Thymus (tissue), 11 donors: ENCODE data around the gene JAKMIP2. TPM values are rescaled to one million over a fixed set of nuclear protein-coding genes. Genes with fewer than 3 reads are reported as not detected.
A peak's percentile ranks its signal among the peaks of the same experiment; 100 is the strongest.

Experiments
- DNase-seq, 9 donors: peaks; one replicate each; pipeline ENCODE4 v3.0.0-alpha.2; 2013; ENCODE audit warnings: low spot score in 9 of 9, low read depth in 6 of 9, missing footprints in 1 of 9
- H3K27ac ChIP-seq, 2 donors: one replicate each; pipeline ENCODE4 v1.5.1; 2013; ENCODE audit warnings: control low read depth in 1 of 2, low read depth in 1 of 2, low read length in 1 of 2, mild to moderate bottlenecking in 1 of 2, moderate library complexity in 1 of 2
- H3K27me3 ChIP-seq, 2 donors: one replicate each; pipeline ENCODE4 v1.5.1; 2013; ENCODE audit warnings: low read length in 1 of 2; ENCODE audit not compliant: control insufficient read depth in 2 of 2, insufficient read depth in 1 of 2
- H3K36me3 ChIP-seq, 2 donors: one replicate each; pipeline ENCODE4 v1.5.1; 2013; ENCODE audit warnings: low read length in 1 of 2, mild to moderate bottlenecking in 1 of 2, moderate library complexity in 1 of 2; ENCODE audit not compliant: control insufficient read depth in 2 of 2, insufficient read depth in 2 of 2
- H3K4me1 ChIP-seq, 2 donors: one replicate each; pipeline ENCODE4 v1.5.1; 2013; ENCODE audit warnings: low read length in 2 of 2; ENCODE audit not compliant: control insufficient read depth in 2 of 2, insufficient read depth in 2 of 2
- H3K4me3 ChIP-seq, 2 donors: one replicate each; pipeline ENCODE4 v1.5.1; 2013; ENCODE audit warnings: low read length in 2 of 2, control low read depth in 1 of 2, mild to moderate bottlenecking in 1 of 2
- H3K9me3 ChIP-seq, 2 donors: one replicate each; pipeline ENCODE4 v1.5.1; 2013; ENCODE audit warnings: low read length in 1 of 2, mild to moderate bottlenecking in 1 of 2; ENCODE audit not compliant: control insufficient read depth in 2 of 2, insufficient read depth in 1 of 2
- WGBS: extraction: QIAGEN DNeasy Blood & Tissue Kit; methylation state at CpG from one replicate; pipeline ENCODE4 v1.1.7; 2013; 5-methylcytosine and 5-hydroxymethylcytosine counted together
- polyA plus RNA-seq: library from polyadenylated mRNA; stranded (reverse); fragments of 200-250 nt; gene quantifications from one replicate; pipeline ENCODE4 v1.2.3, GENCODE V29; 2013
- total RNA-seq: library from RNA; stranded (reverse); fragments of 120-200 nt; gene quantifications from one replicate; pipeline ENCODE4 v1.2.4, GENCODE V29; 2013
- donor health status: healthy.

JAKMIP2 gene
- total and polyA plus RNA-seq, 2 donors, result 2.6 to 10.3 TPM

GRCh38 chr5:147742151-147742550, 40.4 kb downstream of the JAKMIP2 start:
- no peak overlapping the region for H3K27ac ChIP-seq
- no peaks in the 10 kb centered on the region for H3K9me3 ChIP-seq
- H3K36me3 ChIP-seq, result no peaks in the 10 kb centered on the region
- no peak overlapping the region for H3K4me3 ChIP-seq
- H3K27me3 ChIP-seq, result no peaks in the 10 kb centered on the region
- DNase-seq, result no peak
- H3K4me1 ChIP-seq, result no peaks in the 10 kb centered on the region
- WGBS, result 95% methylated on average over 4 of the region's 4 CpGs

DNA sequence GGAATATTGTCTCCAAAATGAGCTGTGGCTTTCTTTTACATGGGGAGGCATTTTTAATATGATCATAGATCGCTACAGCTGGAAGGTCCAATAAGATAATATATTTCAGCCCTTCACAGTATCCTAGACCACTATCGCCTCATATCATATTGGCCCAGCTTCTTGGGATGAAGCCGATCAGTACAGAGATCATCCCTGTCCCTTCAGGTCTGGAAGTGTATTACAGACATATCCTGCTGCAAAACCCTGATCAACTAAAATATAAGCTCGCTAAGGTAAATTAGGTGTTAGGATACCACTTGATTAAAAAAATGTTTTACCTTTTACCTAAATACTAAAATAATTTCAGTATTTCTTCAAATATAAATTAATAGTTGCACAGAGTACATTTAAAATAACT, 41.7 kb downstream of the JAKMIP2 start:
- H3K36me3 ChIP-seq, result no peaks in the 10 kb centered on the region
- WGBS, result 98% methylated on average over 4 of the region's 4 CpGs
- no peak overlapping the region for H3K27ac ChIP-seq
- H3K4me3 ChIP-seq, result no peak overlapping the region
- H3K4me1 ChIP-seq, result no peaks in the 10 kb centered on the region
- H3K9me3 ChIP-seq, result no peaks in the 10 kb centered on the region
- no peak for DNase-seq
- no peaks in the 10 kb centered on the region for H3K27me3 ChIP-seq

- Histone ChIP-seq H3K9me3 (no peaks in the 10 kb centered on the region), H3K4me3 (no peak overlapping the region), H3K4me1 (no peaks in the 10 kb centered on the region), H3K27ac (no peak overlapping the region), H3K27me3 (no peaks in the 10 kb centered on the region), H3K36me3 (no peaks in the 10 kb centered on the region)
- 91% methylated on average over 3 of the region's 3 CpGs for WGBS
- DNase-seq, result no peak
These were observed 44.6 kb downstream of the JAKMIP2 start for GRCh38 chr5:147737921-147738320.

DNA sequence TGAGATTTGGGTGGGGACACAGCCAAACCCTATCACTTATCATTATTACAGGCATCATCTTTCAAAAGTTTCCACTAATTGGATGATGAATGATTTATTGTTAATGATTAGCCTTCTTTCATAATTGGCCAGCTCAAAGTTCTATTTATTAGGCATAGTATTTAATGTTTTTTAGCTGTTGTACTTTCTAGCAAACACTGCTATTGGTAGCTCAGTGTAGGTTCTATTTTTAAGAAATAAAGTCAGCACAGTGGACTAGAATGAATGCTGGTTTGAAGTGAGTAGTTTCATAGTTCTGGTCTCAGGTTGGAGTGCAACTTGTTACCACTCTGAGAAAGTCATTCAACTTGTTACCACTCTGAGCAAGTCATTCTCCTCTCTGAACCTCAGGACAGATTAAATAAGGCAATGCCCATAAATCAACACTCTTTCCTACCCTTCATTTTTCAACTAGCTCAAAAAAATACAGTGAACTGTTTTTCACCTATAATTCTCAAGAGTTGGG, 46.9 kb downstream of the JAKMIP2 start:
- DNase-seq, result no peak
- H3K9me3 ChIP-seq, result no peaks in the 10 kb centered on the region
- no peaks in the 10 kb centered on the region for H3K4me1 ChIP-seq
- H3K27ac ChIP-seq, result no peak overlapping the region
- H3K36me3 ChIP-seq, result no peaks in the 10 kb centered on the region
- no peak overlapping the region for H3K4me3 ChIP-seq
- no peaks in the 10 kb centered on the region for H3K27me3 ChIP-seq

DNA sequence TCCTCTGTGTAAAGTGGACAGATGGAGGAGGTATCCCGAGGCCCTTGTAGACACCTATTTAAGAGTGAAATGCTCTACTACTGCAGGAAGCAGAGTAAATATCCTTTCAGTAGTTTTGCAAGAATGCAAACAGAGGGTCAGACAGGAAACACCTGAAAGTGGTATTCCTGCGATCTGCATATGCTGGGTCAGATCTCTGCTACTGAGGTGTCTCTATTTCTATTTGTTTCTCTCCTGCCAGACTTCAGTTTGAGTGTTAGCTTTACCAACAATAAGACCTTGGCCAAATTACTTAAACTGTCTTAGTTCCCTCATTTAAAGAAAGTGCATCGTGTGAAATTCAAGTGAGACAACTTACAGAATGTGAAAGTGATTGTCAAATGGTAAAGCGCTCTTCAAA, 47.6 kb downstream of the JAKMIP2 start:
- H3K36me3 ChIP-seq, result no peaks in the 10 kb centered on the region
- no peaks in the 10 kb centered on the region for H3K4me1 ChIP-seq
- DNase-seq, result peak in 4 of 9 donors; percentile 8 to 45 (median 14)
- H3K27ac ChIP-seq, result peak overlapping the region in 1 of 2 donors; percentile 27
- 25% methylated on average over 4 of the region's 4 CpGs for WGBS
- H3K9me3 ChIP-seq, result no peaks in the 10 kb centered on the region
- H3K4me3 ChIP-seq, result no peak overlapping the region
- no peaks in the 10 kb centered on the region for H3K27me3 ChIP-seq

- 94% methylated on average over 1 of the region's 1 CpG for WGBS
- no peaks in the 10 kb centered on the region for H3K36me3 ChIP-seq
- no peaks in the 10 kb centered on the region for H3K4me1 ChIP-seq
- H3K27ac ChIP-seq, result no peak overlapping the region
- no peaks in the 10 kb centered on the region for H3K9me3 ChIP-seq
- no peaks in the 10 kb centered on the region for H3K27me3 ChIP-seq
- DNase-seq, result no peak
- no peak overlapping the region for H3K4me3 ChIP-seq
These were observed 49.5 kb downstream of the JAKMIP2 start for GRCh38 chr5:147733075-147733474.

GRCh38 chr5:147732291-147732883, 50.1 kb downstream of the JAKMIP2 start:
- Histone ChIP-seq H3K36me3 (no peaks in the 10 kb centered on the region), H3K27ac (no peak overlapping the region), H3K27me3 (no peaks in the 10 kb centered on the region), H3K4me1 (no peaks in the 10 kb centered on the region), H3K4me3 (no peak overlapping the region), H3K9me3 (no peaks in the 10 kb centered on the region)
- 95% methylated on average over 4 of the region's 4 CpGs for WGBS
- no peak for DNase-seq

- Histone ChIP-seq H3K27me3 (no peaks in the 10 kb centered on the region), H3K4me1 (no peaks in the 10 kb centered on the region)
These were observed 50.9 kb downstream of the JAKMIP2 start for GRCh38 chr5:147731431-147732290.

DNA sequence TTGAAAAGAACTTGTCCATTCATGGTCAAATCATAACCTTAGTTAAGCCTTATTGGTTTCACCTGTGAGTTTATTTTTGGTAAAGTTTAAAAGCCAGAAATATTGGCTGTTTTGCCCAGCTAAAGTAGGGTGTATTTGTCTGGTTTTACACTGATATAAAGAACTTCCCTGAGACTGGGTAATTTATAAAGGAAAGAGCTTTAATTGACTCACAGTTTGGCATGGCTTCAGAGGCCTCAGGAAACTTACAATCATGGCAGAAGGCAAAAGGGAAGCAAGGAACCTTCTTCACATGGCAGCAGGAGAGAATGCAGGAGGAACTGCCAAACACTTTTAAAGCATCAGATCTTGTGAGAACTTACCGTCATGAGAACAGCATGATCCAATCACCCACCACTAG, 55.3 kb downstream of the JAKMIP2 start:
- 100% methylated on average over 1 of the region's 1 CpG for WGBS
- no peak for DNase-seq

More at GRCh38 chr5:147731431-147732290, 50.9 kb downstream of the JAKMIP2 start:
- Histone ChIP-seq H3K9me3 (no peaks in the 10 kb centered on the region), H3K27ac (no peak overlapping the region), H3K36me3 (no peaks in the 10 kb centered on the region), H3K4me3 (no peak overlapping the region)
- no peak for DNase-seq
- 95% methylated on average over 7 of the region's 7 CpGs for WGBS

More for the DNA sequence above, 55.3 kb downstream of the JAKMIP2 start:
- H3K4me1 ChIP-seq, result no peaks in the 10 kb centered on the region
- no peak overlapping the region for H3K4me3 ChIP-seq
- no peak overlapping the region for H3K27ac ChIP-seq
- H3K9me3 ChIP-seq, result no peaks in the 10 kb centered on the region
- no peaks in the 10 kb centered on the region for H3K36me3 ChIP-seq
- H3K27me3 ChIP-seq, result no peaks in the 10 kb centered on the region
